Activated naive CD8-positive, alpha-beta T cell treated with anti-CD3 and anti-CD28 coated beads for 36 hours (primary cell): Measurements from ENCODE around the gene SH3GL3. TPM values are rescaled to one million over a fixed set of nuclear protein-coding genes. Genes with fewer than 3 reads are reported as not detected.

Experiments used
- DNase-seq: peaks from one replicate; pipeline ENCODE4 v3.0.0; 2021
- H3K27ac Mint-ChIP-seq: one replicate; pipeline ENCODE4 v1.8.0; 2022; ENCODE audit warnings: mild to moderate bottlenecking, moderate library complexity, mixed read lengths
- H3K27me3 Mint-ChIP-seq: one replicate; pipeline ENCODE4 v1.8.0; 2022; ENCODE audit warnings: mild to moderate bottlenecking, mixed read lengths
- H3K36me3 Mint-ChIP-seq: one replicate; pipeline ENCODE4 v1.8.0; 2021; ENCODE audit warnings: mild to moderate bottlenecking, mixed read lengths
- H3K4me1 Mint-ChIP-seq: one replicate; pipeline ENCODE4 v1.8.0; 2021; ENCODE audit warnings: mixed read lengths
- H3K4me3 Mint-ChIP-seq: one replicate; pipeline ENCODE4 v1.8.0; 2022; ENCODE audit warnings: mild to moderate bottlenecking, moderate library complexity, mixed read lengths
- H3K9me3 Mint-ChIP-seq: one replicate; pipeline ENCODE4 v1.8.0; 2022; ENCODE audit warnings: mixed read lengths
- total RNA-seq, 2 experiments: library from RNA; stranded (reverse); gene quantifications; one replicate each; pipeline ENCODE4 v1.2.3, GENCODE V29; 2021

The SH3GL3 gene
- total RNA-seq, 2 experiments from 2014 or later, result not detected

- H3K9me3 Mint-ChIP-seq, result no peaks in the 10 kb centered on the region
Measured at GRCh38 chr15:83626171-83626802, 179.1 kb downstream of the SH3GL3 start.

GRCh38 chr15:83631534-83631933, 184.4 kb downstream of the SH3GL3 start:
- no peaks in the 10 kb centered on the region for H3K36me3 Mint-ChIP-seq
- no peaks in the 10 kb centered on the region for H3K27me3 Mint-ChIP-seq
- H3K27ac Mint-ChIP-seq, result no peak overlapping the region
- DNase-seq, result no peak
- no peak overlapping the region for H3K4me3 Mint-ChIP-seq
- H3K4me1 Mint-ChIP-seq, result no peaks in the 10 kb centered on the region
- peaks cover 2% of the 10 kb centered on the region for H3K9me3 Mint-ChIP-seq

More at GRCh38 chr15:83626171-83626802, 179.1 kb downstream of the SH3GL3 start:
- peak; percentile 7 for DNase-seq
- no peak overlapping the region for H3K4me3 Mint-ChIP-seq
- H3K4me1 Mint-ChIP-seq, result no peaks in the 10 kb centered on the region
- no peak overlapping the region for H3K27ac Mint-ChIP-seq
- H3K27me3 Mint-ChIP-seq, result no peaks in the 10 kb centered on the region
- H3K36me3 Mint-ChIP-seq, result no peaks in the 10 kb centered on the region

DNA sequence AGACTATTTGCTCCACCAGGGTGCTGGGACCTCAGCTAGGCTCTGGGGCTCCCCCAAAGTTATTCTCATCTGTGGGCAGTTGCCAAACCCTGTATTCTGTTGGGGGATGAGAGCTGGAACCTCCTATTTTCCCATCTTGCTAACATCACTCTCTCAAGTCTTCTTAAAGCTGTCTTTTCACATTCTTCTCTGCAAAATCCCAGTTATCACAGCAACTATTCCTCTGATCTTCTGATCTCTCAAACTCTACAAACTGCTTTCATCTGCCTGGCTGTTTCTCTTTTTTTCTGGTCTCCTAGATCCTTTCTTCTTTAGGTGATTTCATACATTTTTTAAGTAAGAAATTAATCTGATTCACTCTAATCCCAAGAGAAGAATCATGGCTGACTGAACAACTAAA, 196.1 kb downstream of the SH3GL3 start:
- no peak overlapping the region for H3K27ac Mint-ChIP-seq
- H3K36me3 Mint-ChIP-seq, result no peaks in the 10 kb centered on the region
- no peaks in the 10 kb centered on the region for H3K4me1 Mint-ChIP-seq
- no peaks in the 10 kb centered on the region for H3K27me3 Mint-ChIP-seq
- H3K9me3 Mint-ChIP-seq, result peaks cover 12% of the 10 kb centered on the region
- no peak for DNase-seq
- no peak overlapping the region for H3K4me3 Mint-ChIP-seq

DNA sequence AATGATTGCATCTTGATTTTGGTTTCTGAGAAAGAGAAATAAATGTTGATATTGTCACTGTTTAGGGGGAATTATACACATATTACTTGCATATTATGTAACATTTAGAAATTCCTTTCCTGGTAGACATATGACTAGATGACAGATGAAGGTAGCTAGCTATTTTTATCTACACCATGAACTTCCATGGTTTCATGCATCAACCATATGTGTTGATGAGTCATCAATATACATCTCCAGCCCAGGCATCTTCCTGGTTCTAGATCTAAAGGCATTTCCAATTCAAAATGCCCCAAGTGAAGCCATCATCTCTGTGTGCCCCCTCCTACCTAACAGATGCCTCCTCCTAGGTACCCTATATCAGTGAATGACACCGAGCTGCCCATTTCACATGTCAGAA, 197.3 kb downstream of the SH3GL3 start:
- no peak for DNase-seq

GRCh38 chr15:83650831-83651230, 203.7 kb downstream of the SH3GL3 start:
- DNase-seq, result no peak
- Mint-ChIP-seq H3K36me3 (no peaks in the 10 kb centered on the region), H3K4me3 (no peak overlapping the region), H3K27ac (no peak overlapping the region), H3K9me3 (no peaks in the 10 kb centered on the region), H3K4me1 (no peaks in the 10 kb centered on the region), H3K27me3 (peaks cover 38% of the 10 kb centered on the region)

More for the DNA sequence above, 197.3 kb downstream of the SH3GL3 start:
- Mint-ChIP-seq H3K27me3 (no peaks in the 10 kb centered on the region), H3K9me3 (peaks cover 12% of the 10 kb centered on the region), H3K27ac (no peak overlapping the region), H3K4me1 (no peaks in the 10 kb centered on the region), H3K36me3 (no peaks in the 10 kb centered on the region), H3K4me3 (no peak overlapping the region)

GRCh38 chr15:83651541-83651940, 204.4 kb downstream of the SH3GL3 start:
- Mint-ChIP-seq H3K4me1 (no peaks in the 10 kb centered on the region), H3K27ac (no peak overlapping the region), H3K27me3 (peaks cover 44% of the 10 kb centered on the region), H3K9me3 (no peaks in the 10 kb centered on the region), H3K4me3 (no peak overlapping the region), H3K36me3 (no peaks in the 10 kb centered on the region)
- DNase-seq, result no peak

DNA sequence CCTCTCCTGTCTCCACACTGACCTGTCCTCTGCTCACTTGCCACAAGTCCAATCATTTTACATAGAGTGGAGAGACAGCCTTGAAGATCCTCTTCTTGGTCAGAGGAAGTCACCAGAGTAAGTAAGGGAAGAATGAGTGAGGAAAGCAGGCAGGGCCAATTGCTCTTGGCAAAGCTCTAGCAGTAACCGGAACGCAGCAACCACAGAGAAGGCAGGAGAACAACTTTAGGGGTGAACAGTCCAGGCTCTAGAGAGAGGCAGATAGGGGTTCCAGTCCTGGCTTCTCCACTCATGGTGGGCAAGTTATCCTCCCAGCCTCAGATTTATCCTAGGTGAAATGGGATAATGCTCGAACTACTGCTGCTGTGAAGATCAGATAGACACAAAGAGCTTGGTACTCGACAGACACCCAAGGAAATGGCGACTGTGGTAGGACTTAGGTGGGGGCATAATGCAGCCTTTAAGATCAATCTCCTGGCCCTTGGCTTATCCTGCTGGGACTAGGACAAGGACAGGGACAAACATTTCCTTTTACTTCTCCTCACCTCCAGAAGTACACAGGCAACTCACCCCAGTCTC, 205.6 kb downstream of the SH3GL3 start:
- H3K27me3 Mint-ChIP-seq, result peaks cover 45% of the 10 kb centered on the region
- H3K4me1 Mint-ChIP-seq, result no peaks in the 10 kb centered on the region
- H3K36me3 Mint-ChIP-seq, result no peaks in the 10 kb centered on the region
- no peak overlapping the region for H3K27ac Mint-ChIP-seq
- DNase-seq, result no peak
- no peak overlapping the region for H3K4me3 Mint-ChIP-seq
- no peaks in the 10 kb centered on the region for H3K9me3 Mint-ChIP-seq

GRCh38 chr15:83653288-83653638, 206.1 kb downstream of the SH3GL3 start:
- H3K36me3 Mint-ChIP-seq, result no peaks in the 10 kb centered on the region
- no peak for DNase-seq
- H3K27ac Mint-ChIP-seq, result no peak overlapping the region
- peaks cover 45% of the 10 kb centered on the region for H3K27me3 Mint-ChIP-seq
- no peaks in the 10 kb centered on the region for H3K9me3 Mint-ChIP-seq
- H3K4me1 Mint-ChIP-seq, result no peaks in the 10 kb centered on the region
- H3K4me3 Mint-ChIP-seq, result no peak overlapping the region

DNA sequence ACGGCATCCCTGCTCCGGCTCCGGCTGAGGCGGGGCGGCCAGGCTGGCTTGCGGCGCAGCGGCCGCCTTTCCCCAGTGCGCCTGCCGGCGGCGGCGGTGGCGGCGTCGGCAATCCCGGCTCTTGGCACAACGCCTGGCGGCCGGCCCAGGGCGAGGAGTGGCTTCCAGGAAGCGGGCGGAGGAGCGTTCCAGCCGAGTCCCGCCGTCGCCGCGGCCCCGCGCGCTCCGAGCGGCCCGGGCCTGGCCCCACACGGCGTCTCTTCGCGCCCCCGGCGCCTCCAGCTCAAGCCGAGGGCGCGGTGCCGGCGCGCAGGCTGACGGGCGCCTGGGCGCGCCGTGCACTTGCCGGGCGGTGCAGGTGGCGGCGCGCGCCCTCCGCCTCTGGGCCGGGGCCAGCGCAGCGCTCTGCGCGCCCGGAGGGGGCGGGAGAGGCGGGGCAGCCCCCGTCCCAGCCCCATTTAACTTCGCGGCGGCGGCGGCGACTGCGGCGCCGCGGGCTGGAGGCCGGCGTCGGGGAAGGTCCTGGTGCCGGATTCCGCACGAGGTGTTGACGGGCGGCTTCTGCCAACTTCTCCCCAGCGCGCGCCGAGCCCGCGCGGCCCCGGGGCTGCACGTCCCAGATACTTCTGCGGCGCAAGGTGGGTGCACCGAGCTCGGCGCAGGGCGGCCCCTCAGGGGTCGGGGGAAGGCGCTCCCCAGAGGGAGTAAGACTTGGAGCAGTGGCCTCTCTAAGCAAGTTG, 206.7 kb downstream of the SH3GL3 start, which contains the start of gene ADAMTSL3:
Gene ADAMTSL3, plus strand, starts transcription at position 485 of the 740 bp plus-strand sequence. CDS start 1,639 bp downstream, outside the sequence.
- Mint-ChIP-seq H3K9me3 (no peaks in the 10 kb centered on the region), H3K36me3 (no peaks in the 10 kb centered on the region), H3K4me3 (no peak within 1 kb of the TSS), H3K27ac (no peak within 1 kb of the TSS), H3K4me1 (no peaks in the 10 kb centered on the region), H3K27me3 (peaks cover 45% of the 10 kb centered on the region)
- no peak for DNase-seq

DNA sequence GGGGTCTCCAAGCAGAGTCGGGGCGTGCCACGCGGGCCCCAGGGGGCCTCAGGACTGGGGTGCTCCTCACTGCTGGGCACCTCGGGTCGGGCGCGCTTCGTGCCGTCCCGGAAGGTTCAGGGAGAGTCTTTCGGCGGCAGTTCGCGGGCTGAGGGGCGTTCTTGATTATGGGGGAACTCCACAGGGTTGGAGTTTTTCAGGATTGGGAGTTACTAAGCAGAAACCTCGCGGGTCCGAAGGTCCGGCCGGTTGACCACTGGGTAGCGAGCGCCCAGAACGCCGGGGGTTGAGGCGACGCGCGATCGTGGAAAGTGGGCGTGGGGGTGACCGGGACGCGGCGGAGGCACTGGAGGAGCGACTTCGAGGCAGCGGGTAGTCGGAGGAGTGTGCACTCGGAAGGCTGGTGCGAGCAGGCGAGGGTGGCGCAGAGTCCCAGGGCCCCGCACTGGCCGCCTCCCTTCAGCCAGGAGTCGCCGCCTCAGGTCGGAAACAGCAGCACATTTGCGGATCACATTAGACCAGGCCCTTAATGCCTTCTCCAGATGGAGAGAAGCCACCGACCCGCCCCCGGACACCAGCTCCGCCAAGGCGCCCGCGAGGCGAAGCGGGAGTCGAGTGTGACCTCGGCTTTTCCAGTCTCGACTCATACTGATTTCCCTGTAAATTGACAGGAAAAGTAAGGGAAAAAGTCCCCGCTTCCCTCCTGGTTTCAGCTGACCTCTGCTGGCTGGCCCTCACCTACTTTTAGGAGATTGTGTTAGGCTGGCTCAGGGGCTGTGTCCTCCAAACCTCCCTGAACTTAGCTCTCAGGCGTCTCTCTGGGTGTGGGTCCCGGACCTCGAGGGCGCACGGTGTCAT, 207.5 kb downstream of the SH3GL3 start:
- DNase-seq, result no peak
- Mint-ChIP-seq H3K27ac (no peak overlapping the region), H3K27me3 (peaks cover 45% of the 10 kb centered on the region), H3K4me1 (no peaks in the 10 kb centered on the region), H3K9me3 (no peaks in the 10 kb centered on the region), H3K4me3 (no peak overlapping the region), H3K36me3 (no peaks in the 10 kb centered on the region)

DNA sequence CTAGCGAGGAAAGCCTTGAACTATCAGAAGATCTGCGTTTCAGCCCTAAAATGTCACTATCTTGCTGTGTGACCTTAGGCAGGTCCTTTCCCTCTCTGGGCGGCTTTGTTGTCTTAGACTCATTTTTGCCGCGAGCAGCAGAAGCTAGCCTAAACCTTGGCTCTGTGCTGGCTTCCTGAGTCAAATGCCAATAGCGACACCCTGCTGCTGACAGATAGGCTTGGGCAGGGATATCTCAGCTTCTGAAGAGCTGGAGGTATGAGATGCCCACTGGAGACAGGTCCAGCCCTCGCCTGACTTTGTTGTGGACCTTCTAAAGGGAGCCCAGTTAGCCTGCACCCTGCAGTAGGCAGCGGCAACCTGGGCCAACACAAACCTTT, 208.1 kb downstream of the SH3GL3 start:
- Mint-ChIP-seq H3K27me3 (peaks cover 41% of the 10 kb centered on the region), H3K4me3 (no peak overlapping the region), H3K4me1 (no peaks in the 10 kb centered on the region), H3K9me3 (no peaks in the 10 kb centered on the region), H3K27ac (no peak overlapping the region), H3K36me3 (no peaks in the 10 kb centered on the region)
- no peak for DNase-seq

DNA sequence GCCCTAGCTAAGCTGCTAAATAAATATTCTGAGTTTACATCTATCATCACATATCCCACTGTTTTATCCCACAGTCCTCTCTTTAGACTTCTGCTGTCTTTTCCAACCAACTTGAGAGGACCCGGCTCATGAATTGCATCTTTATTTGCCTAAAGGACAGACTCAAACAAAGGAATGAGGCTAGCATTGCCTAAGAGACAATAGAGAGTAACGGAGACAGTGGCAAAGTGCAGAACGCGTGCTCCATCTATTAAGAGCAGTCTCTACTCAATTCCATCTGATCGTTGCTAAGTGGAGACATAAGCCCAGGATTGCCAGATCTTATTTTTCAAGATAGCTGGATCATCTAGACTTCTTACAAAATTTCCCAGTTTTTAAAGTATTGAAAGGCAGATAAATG, 209.1 kb downstream of the SH3GL3 start:
- no peak overlapping the region for H3K4me3 Mint-ChIP-seq
- H3K36me3 Mint-ChIP-seq, result no peaks in the 10 kb centered on the region
- no peaks in the 10 kb centered on the region for H3K4me1 Mint-ChIP-seq
- no peaks in the 10 kb centered on the region for H3K9me3 Mint-ChIP-seq
- no peak overlapping the region for H3K27ac Mint-ChIP-seq
- DNase-seq, result no peak
- H3K27me3 Mint-ChIP-seq, result peaks cover 41% of the 10 kb centered on the region

DNA sequence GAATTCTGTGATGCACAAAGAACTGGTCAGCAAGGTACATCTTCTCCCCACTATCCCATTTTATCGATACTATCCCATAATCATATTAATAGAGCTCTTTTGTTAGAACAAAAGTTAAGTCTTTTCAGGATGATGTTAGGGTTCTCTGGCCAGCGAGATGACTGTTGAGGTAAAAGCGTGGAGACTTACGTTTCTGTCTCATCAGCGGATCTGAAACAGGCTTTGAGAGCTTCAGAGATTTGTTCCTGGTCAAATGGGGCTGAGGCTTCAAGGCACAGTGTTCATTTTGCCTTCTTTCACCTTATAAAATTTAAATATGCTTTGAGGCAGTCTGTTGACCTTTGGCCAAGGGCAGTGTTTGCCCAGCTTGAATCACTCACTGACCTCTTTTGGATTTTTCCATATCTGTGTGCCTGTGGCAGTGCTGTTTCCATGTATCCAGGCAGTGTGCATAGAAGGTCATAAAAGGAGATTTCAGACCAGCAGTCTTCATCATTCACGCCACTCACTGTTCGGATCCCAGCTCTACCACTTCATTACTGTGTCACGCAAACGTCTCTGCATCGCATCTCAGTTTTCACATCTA, 209.9 kb downstream of the SH3GL3 start:
- Mint-ChIP-seq H3K9me3 (no peaks in the 10 kb centered on the region), H3K36me3 (no peaks in the 10 kb centered on the region), H3K27ac (no peak overlapping the region), H3K4me3 (no peak overlapping the region), H3K27me3 (peaks cover 37% of the 10 kb centered on the region), H3K4me1 (no peaks in the 10 kb centered on the region)
- no peak for DNase-seq

DNA sequence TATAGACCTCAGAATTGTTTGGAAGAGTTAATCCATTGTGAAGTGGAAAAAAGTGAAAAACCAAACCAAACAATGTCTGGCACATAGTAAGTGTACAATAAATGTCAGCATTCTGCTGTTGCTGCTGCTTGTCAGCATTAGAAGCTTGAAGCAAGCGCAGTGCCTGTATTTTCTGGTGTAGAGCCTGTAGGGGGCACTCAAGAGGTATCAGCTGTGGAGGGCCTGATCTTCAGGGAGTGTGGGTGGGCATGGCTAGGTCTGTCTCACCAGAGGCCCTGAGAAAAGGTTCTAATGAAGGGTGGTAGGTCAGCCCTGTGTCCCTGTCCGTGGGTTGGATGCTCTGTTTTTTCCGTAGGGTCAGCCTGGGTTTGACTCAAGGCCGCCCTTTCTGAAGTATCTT, 210.4 kb downstream of the SH3GL3 start:
- Mint-ChIP-seq H3K4me1 (no peaks in the 10 kb centered on the region), H3K4me3 (no peak overlapping the region), H3K9me3 (no peaks in the 10 kb centered on the region), H3K27ac (no peak overlapping the region), H3K36me3 (no peaks in the 10 kb centered on the region), H3K27me3 (peaks cover 33% of the 10 kb centered on the region)
- DNase-seq, result no peak
